ENCODE measurements around the gene NDRG2.

Gene NDRG2

DNA sequence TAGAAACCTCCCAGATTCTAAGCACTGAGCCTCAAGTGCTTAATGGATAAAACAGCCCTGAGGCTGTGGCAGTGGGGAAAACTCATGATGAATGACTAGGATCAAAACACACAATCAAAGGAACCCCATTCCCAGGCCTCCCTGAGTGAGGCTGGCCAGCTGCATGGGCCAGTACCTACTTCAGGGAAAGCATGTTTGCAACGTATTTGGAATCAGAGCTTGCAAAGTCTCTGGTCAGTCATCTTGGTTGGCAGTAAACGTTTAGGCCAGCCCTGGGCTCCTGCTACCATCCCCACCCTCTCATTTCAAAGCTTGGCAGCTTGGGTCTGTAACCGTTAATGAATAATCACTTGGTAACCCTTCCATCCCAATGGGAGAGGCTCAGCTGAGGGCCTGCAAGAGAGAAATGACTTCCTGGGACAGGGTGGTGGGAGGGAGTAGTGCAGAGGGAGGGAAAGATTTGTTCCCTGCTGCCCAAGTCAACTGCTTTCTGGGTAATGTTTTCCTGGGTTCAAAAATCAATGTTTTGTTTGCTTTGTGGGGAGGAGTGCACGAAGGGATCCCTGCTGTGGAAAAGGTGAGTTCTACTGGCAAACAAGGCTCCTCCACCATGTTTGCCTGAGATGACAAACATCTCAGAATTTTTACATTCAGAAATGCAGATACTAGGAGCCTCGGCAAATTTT lies 30.7 kb upstream of the NDRG2 start:
- ChIA-PET POLR2A (no interaction called here), CTCF (interaction anchor here (1.4 to 1.9 kb wide), 4 partner anchors 12 to 41 kb away, joined by 4 to 12 read pairs (median 8); no protein-coding TSS in a partner anchor)
- H3K36me3 ChIP-seq (ENCODE audit: control insufficient read depth in 2 of 2, insufficient read depth in 1 of 2, low read length in 2 of 2): no peaks in the 10 kb centered on the region
- no peak overlapping the region for H3K27ac ChIP-seq (ENCODE audit: extremely low read depth, low read depth, low read length)
- no peaks in the 10 kb centered on the region for H3K9me3 ChIP-seq (ENCODE audit: control insufficient read depth, insufficient read depth, low read depth, low read length)
- no peaks in the 10 kb centered on the region for H3K4me1 ChIP-seq (ENCODE audit: control insufficient read depth, insufficient read depth, low read length)
- H3K4me3 ChIP-seq (ENCODE audit: low read depth, low read length): no peak overlapping the region
- TF ChIP-seq SP7 (tag by site-specific recombination; IDR thresholded peaks at IDR 0.05) (no peak), ZNF558 (tag by site-specific recombination; IDR thresholded peaks at IDR 0.05) (no peak), KLF10 (tag by site-specific recombination; IDR thresholded peaks at IDR 0.05) (no peak), ZNF549 (tag by site-specific recombination; IDR thresholded peaks at IDR 0.05) (no peak), ZNF433 (tag by site-specific recombination; IDR thresholded peaks at IDR 0.05; ENCODE audit: low read depth) (no peak)
- TF ChIP-seq, protein P1, sequence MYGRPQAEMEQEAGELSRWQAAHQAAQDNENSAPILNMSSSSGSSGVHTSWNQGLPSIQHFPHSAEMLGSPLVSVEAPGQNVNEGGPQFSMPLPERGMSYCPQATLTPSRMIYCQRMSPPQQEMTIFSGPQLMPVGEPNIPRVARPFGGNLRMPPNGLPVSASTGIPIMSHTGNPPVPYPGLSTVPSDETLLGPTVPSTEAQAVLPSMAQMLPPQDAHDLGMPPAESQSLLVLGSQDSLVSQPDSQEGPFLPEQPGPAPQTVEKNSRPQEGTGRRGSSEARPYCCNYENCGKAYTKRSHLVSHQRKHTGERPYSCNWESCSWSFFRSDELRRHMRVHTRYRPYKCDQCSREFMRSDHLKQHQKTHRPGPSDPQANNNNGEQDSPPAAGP (tag by site-specific recombination; IDR thresholded peaks at IDR 0.05): no peak
- TF ChIP-seq, protein P2, sequence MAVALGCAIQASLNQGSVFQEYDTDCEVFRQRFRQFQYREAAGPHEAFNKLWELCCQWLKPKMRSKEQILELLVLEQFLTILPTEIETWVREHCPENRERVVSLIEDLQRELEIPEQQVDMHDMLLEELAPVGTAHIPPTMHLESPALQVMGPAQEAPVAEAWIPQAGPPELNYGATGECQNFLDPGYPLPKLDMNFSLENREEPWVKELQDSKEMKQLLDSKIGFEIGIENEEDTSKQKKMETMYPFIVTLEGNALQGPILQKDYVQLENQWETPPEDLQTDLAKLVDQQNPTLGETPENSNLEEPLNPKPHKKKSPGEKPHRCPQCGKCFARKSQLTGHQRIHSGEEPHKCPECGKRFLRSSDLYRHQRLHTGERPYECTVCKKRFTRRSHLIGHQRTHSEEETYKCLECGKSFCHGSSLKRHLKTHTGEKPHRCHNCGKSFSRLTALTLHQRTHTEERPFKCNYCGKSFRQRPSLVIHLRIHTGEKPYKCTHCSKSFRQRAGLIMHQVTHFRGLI (tag by site-specific recombination; IDR thresholded peaks at IDR 0.05): no peak
- TF ChIP-seq, protein P3, sequence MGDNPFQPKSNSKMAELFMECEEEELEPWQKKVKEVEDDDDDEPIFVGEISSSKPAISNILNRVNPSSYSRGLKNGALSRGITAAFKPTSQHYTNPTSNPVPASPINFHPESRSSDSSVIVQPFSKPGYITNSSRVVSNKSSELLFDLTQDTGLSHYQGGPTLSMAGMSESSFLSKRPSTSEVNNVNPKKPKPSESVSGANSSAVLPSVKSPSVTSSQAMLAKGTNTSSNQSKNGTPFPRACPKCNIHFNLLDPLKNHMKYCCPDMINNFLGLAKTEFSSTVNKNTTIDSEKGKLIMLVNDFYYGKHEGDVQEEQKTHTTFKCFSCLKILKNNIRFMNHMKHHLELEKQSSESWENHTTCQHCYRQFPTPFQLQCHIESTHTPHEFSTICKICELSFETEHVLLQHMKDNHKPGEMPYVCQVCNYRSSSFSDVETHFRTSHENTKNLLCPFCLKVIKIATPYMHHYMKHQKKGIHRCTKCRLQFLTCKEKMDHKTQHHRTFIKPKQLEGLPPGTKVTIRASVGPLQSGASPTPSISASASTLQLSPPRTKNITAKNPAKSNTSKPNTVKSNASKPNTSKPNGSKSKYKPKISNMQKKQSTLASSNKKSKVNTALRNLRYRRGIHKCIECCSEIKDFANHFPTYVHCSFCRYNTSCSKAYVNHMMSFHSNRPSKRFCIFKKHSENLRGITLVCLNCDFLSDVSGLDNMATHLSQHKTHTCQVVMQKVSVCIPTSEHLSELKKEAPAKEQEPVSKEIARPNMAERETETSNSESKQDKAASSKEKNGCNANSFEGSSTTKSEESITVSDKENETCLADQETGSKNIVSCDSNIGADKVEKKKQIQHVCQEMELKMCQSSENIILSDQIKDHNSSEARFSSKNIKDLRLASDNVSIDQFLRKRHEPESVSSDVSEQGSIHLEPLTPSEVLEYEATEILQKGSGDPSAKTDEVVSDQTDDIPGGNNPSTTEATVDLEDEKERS (tag by site-specific recombination; IDR thresholded peaks at IDR 0.05): no peak

DNA sequence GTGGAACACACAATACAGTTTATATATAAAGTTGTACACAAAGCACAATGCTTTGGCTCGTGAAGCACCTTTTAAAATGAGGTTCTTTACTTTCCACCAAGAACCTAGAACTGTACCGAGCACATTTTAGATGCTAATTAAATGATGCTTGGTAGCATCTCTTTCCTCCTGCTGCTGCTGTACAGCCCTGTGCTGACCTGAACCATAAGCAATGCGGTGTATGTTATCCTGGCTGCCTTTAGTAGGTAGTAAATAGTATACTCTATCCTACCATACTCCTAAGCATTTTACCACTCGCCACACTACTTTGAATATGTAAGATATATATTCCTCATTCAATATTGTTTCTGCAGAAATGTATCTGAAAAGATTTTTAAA lies 29.9 kb upstream of the NDRG2 start:
- Histone ChIP-seq H3K27ac (ENCODE audit: extremely low read depth, low read depth, low read length) (no peak overlapping the region), H3K9me3 (ENCODE audit: control insufficient read depth, insufficient read depth, low read depth, low read length) (no peaks in the 10 kb centered on the region), H3K36me3 (ENCODE audit: control insufficient read depth in 2 of 2, insufficient read depth in 1 of 2, low read length in 2 of 2) (no peaks in the 10 kb centered on the region), H3K4me3 (ENCODE audit: low read depth, low read length) (no peak overlapping the region), H3K4me1 (ENCODE audit: control insufficient read depth, insufficient read depth, low read length) (no peaks in the 10 kb centered on the region)
- CTCF ChIA-PET: interaction anchor here (0.6 kb wide), 1 partner anchor 39 kb away, joined by 3 read pairs; no protein-coding TSS in a partner anchor
- TF ChIP-seq ZNF843 (tag by site-specific recombination; IDR thresholded peaks at IDR 0.05) (no peak), GLI2 (tag by site-specific recombination; IDR thresholded peaks at IDR 0.05; ENCODE audit: borderline replicate concordance, low read depth) (no peak), ZBTB21 (tag by site-specific recombination; IDR thresholded peaks at IDR 0.05) (no peak), GLIS2 (tag by site-specific recombination; IDR thresholded peaks at IDR 0.05) (no peak)
- POLR2A ChIA-PET: no interaction called here

DNA sequence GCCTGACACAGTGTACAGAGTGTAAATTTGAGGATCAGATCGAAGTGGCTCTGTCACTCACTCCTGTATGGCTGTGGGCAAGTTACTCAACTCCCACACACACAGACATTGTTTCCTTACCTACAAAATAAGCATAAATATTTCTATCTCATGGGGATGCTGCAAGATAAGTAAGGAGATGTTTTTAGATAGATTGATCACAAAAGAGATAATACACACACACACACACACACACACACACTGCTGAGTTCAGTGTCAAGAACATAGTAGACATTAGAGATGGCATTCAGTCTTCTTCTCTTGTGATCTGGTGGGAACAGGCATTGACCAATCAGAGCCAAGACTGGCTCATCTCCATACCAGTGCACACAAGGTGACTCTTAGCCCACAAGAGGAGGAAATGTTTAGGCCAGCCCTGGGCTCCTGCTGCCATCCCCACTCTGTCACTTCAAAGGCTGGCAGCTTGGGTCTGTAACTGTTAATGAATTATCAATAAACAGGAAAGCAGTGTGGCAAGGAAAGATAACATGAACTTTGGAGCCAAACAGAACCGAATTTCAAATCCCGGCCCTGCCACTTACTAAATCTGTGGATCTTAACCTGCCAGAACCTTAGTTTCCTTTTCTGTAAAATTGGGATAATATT lies 29.4 kb upstream of the NDRG2 start:
- ChIA-PET CTCF (interaction anchor here (0.6 to 0.8 kb wide), 4 partner anchors 38 to 83 kb away, joined by 3 to 5 read pairs (median 4); no protein-coding TSS in a partner anchor), POLR2A (interaction anchor here (0.6 kb wide), 1 partner anchor 55 kb away, joined by 3 read pairs; the partner anchor contains the start of gene SLC39A2)

More for the DNA sequence above, 29.4 kb upstream of the NDRG2 start:
- no peak overlapping the region for H3K4me3 ChIP-seq (ENCODE audit: low read depth, low read length)
- H3K4me1 ChIP-seq (ENCODE audit: control insufficient read depth, insufficient read depth, low read length): no peaks in the 10 kb centered on the region
- no peaks in the 10 kb centered on the region for H3K9me3 ChIP-seq (ENCODE audit: control insufficient read depth, insufficient read depth, low read depth, low read length)
- H3K27ac ChIP-seq (ENCODE audit: extremely low read depth, low read depth, low read length): no peak overlapping the region
- no peak for TF ChIP-seq ZNF621 (tag by site-specific recombination; IDR thresholded peaks at IDR 0.05)
- TF ChIP-seq BCL11A (tag by site-specific recombination; IDR thresholded peaks at IDR 0.05; ENCODE audit: low read depth): no peak
- H3K36me3 ChIP-seq (ENCODE audit: control insufficient read depth in 2 of 2, insufficient read depth in 1 of 2, low read length in 2 of 2): no peaks in the 10 kb centered on the region
